Muscle of arm (tissue), 12 donors: Measurements from ENCODE around the gene PDE5A. TPM values are rescaled to one million over a fixed set of nuclear protein-coding genes. Genes with fewer than 3 reads are reported as not detected.
A peak's percentile ranks its signal among the peaks of the same experiment; 100 is the strongest.

Experiments
- DNase-seq: peaks from one replicate; pipeline ENCODE4 v3.0.0-alpha.2; 2013
- polyA plus RNA-seq, 12 donors: library from polyadenylated mRNA; unstranded; fragments of 120-200 nt; gene quantifications; one replicate each; pipeline ENCODE4 v1.2.1, GENCODE V29; 2013; ENCODE audit not compliant: insufficient read length in 12 of 12

PDE5A gene
- polyA plus RNA-seq, 12 donors, result 13.2 to 33.9 (median 21.3) TPM; not detected in 1

GRCh38 chr4:119587796-119588195, 40.8 kb downstream of the PDE5A start:
- DNase-seq, result no peak

- no peak for DNase-seq
Observed at GRCh38 chr4:119585771-119586170, 42.8 kb downstream of the PDE5A start.

- no peak for DNase-seq
Observed at GRCh38 chr4:119581190-119581873, 47.3 kb downstream of the PDE5A start.

- DNase-seq, result no peak
Observed at GRCh38 chr4:119580293-119580692, 48.3 kb downstream of the PDE5A start.

DNA sequence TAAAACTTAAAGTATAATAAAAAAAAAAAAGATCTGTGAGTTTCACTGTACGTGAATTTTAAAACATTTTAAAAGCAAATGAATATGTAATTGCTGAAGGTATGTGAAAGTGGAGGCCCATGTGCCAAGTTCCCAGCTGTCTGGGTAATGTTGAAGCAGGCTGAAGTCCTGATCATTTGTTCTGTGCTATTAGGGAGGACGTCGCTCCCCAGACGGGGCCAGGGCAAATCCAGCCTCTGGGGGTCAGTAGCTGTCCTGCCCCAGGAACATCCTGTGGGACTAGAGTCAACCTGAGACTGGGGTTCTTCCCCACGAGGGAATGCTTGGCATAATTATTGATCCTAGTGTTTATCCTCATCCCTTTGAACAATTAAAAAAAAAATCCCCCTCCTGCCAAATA, 48.8 kb downstream of the PDE5A start:
- DNase-seq, result no peak

DNA sequence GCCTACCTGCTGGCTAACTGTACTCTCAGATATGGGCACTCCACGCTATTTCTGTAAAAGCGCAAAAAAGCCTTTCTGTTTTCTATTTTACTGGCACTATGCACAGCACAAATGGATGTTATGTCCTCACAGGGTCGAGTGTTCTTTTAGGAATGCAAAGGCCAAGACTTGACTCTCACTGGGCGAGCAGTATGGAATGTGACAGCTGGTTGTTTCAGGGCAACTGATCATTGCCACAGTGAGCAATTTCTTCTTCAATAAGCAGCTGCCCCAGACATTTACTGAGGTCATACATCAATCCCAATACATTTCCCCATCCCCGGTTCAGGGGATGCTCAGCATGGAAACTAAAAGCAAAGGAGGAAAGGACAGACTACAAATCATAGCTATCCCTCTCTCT, 58.2 kb downstream of the PDE5A start:
- no peak for DNase-seq

- DNase-seq, result no peak
Observed at GRCh38 chr4:119564106-119564505, 64.5 kb downstream of the PDE5A start.

- peak; percentile 57 for DNase-seq
Observed at GRCh38 chr4:119559044-119559647, 69.5 kb downstream of the PDE5A start.

DNA sequence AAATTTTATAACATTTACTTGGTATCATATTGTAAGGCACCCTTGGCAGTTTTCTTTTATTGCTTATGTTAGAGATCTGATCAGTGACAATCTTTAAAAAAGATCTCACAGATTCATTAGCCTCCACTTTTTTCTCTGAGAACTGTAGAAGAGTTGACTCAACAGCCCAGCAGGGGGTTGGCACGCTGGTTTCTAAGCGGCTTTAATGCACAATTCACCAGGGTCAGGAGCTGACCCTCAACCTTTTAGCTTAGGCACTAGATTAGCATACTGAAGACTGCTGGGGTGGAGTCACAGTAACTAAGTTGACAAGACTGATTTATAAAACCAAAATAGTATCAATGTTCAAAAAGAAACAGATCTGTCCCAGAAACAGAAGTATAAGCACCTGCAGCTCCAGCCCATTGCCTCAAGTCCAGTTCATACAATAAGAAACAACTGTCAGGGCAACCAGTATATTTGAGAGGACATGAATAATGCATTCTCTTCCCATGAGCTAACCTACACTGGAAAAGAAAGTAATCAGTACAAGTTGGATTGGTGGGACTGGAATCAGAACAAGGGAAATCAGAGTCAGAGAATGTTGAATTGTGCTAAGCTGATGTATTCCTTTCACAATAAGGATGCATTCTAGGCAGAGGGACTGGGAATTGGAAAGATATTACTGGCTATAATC, 77.6 kb downstream of the PDE5A start:
- no peak for DNase-seq

- DNase-seq, result no peak
Observed at GRCh38 chr4:119549639-119550038, 79.0 kb downstream of the PDE5A start.

- DNase-seq, result no peak
Observed at GRCh38 chr4:119543779-119544178, 84.8 kb downstream of the PDE5A start.

DNA sequence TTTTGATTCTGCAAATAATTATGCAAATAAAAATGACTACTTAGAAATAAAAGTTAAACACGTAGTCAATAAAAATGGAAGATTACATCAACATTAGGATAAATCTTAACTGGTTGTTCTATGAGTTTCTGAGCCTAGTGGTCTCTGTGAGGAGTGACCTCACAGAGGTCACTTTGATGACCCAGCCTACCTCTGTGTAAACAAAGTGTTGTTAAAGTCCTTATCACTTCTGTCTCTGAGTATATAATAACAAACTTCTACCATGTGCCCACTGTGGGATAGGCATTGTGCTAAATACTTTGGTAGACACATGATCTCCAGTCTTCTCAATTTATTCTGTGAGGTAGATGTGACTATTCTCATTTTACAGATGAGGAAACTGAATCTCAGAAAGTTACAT, 85.4 kb downstream of the PDE5A start:
- DNase-seq, result no peak

DNA sequence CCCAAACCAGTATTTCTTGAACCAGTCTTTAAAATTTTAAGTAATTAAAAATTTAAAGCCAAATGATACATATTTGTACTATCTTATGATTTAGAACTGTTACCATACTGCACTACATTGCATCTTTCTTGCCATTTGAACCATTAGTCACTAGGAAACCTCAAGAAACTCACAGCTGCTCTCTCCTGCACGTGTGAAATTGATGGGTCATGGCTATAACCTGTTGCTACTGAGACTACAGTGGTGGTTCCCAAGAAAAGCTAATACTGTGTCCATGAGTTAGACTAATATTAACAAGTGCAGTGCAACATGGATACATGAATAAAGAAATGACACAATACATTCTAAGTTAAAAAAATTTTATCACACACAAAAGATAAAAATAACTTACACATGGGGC, 88.4 kb downstream of the PDE5A start:
- no peak for DNase-seq

DNA sequence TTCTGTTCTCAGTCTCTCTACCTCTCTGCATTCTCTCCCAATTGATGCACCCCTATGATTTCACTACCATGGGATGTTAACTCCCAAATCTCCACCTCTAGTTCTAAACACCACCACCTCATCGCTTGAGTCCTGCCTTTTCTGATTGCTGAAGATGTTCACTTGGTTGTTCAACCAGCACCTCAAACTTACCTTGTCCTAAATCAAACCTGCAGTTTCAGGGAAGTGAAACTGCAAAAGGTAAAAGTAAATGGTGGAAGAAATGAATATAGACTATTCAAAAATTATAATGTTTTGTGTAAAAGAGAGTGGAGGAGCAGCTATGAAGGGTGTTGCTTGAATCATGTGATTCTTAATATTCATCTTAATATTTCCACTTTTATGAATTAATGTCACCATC, 91.0 kb downstream of the PDE5A start:
- DNase-seq, result no peak

DNA sequence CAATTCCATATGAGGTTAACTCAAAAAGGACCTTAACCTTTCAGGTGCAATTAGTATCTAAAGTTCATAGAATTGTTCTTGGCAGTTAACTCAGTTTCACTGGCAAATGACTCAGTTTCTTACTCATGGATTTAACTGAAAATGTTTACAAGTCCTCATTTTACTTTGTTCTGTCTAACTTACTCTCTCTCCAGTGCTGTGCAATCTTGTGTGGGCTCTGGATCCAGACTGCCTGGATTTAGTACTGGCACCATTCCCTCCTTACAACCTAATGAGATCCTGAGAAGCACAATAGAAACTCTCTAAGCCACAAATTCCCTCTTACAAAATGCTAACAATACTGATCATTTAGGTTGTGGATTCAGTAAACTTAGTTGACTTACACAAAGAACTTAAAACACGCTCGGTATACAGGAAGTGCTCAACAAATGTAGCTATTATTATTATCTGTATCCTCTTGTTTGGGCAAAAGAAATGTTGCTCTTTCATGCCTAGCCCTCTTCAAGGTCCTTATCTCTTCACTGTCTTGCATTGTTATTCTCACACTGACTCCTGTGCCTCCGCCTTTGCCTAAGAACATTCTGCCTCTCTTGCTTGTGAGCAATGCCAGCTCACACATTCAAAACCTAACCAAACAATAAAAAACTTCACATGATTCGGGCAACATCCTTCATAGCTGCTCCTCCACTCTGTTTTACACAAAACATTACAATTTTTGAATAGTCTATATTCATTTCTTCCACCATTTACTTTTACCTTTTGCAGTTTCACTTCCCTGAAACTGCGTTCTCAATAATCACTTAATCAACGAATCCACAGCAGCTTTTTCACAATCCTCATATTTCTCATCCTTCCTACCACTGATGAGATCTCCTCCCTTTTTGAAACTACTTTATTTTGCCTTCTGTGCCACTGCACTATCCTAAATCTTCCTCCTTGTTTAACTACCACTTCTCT, 91.8 kb downstream of the PDE5A start:
- DNase-seq, result no peak

- DNase-seq, result no peak
Observed at GRCh38 chr4:119532319-119532718, 96.3 kb downstream of the PDE5A start.

GRCh38 chr4:119529788-119530187, 98.8 kb downstream of the PDE5A start:
- no peak for DNase-seq

DNA sequence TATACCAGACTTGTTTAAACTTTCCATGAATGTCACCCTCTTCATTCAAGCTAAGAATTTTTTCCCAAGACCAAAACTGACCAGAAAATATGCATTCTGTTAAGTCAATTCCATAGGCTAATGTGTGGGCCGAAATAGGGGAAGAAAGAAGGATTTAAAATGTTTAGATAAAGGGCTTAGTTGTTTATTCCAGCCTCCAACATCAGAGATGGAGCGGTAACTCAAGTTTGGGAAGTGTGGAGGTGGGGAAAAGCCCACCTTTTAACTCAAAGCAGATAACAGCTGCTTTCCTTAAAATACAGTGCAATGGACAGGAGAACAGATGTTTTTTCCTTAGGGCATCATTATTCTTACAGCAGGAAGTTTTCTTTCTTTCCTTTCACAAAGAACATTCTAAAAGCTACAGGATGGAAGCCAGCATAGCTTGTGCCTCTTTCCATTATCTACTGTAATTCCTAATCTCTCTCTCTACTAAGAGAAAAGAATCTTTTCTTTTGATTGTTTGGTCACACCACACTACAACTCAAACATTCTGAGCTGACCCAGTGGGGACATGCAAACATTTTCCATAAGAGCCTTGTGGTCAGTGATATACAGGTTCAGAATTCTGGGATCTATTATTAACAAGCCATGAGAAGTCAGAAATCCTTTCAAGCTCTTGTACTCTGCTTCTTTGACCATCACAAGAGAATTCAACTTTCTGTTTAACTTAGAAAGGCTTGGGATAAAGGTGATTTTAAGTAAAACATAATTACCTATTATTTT, 101.6 kb downstream of the PDE5A start:
- no peak for DNase-seq

- DNase-seq, result no peak
Observed at GRCh38 chr4:119525771-119526712, 102.6 kb downstream of the PDE5A start.
